ENCODE measurements around the gene DNAJC15. TPM values are rescaled to one million over a fixed set of nuclear protein-coding genes. Genes with fewer than 3 reads are reported as not detected.

Gene DNAJC15
- total and polyA plus RNA-seq, 2 of the 8 experiments (the other 6 are each of a cell fraction or from before 2014, with no cell fraction given): 5.8 to 20.8 TPM

DNA sequence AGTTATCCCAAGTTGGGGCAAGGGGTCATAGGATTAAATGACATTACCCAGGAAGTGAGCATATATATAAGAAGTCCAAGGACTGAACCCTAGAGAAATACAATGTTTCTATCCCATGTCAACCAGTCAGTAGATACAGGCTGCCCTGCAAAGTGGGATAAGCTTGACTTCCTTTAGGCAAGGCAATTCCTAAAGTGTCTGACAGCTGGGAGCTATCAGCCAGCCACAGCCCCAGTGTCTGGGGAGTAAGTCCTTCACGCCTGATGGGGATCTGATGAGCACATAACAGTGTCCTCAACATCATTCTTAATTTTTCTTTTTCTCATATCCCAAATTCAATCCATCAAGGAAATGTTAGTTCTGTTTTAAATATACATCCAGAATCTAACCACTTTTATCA lies 54.1 kb downstream of the DNAJC15 start:
- CTCF ChIA-PET (ENCODE audit: partially characterized antibody): interaction anchor here (1.3 to 1.5 kb wide), 3 partner anchors 8 to 106 kb away, joined by 3 to 6 read pairs (median 5); no protein-coding TSS in a partner anchor
- DNase-seq (ENCODE audit: low read depth in 1 of 2, low spot score in 2 of 2): no peak

More for the DNA sequence above, 54.1 kb downstream of the DNAJC15 start:
- TF ChIP-seq CHD1 (IDR thresholded peaks at IDR 0.05; ENCODE audit: low read depth, low read length) (no peak), JUND (IDR thresholded peaks at IDR 0.05; ENCODE audit: low read length) (no peak), SUZ12 (IDR thresholded peaks at IDR 0.05; ENCODE audit: low read length) (no peak), TBP (IDR thresholded peaks at IDR 0.05; ENCODE audit: low read depth, low read length) (no peak), BCL11A (IDR thresholded peaks at IDR 0.05; ENCODE audit: low read depth in 2 of 2, low read length in 2 of 2) (no peak), TCF12 (IDR thresholded peaks at IDR 0.05; ENCODE audit: low read depth, low read length) (no peak), HDAC2 (IDR thresholded peaks at IDR 0.05; ENCODE audit: borderline replicate concordance in 1 of 2, low read depth in 2 of 2, low read length in 2 of 2) (no peak), POLR2A (IDR thresholded peaks at IDR 0.05; ENCODE audit: control extremely low read depth in 1 of 2, low read depth in 2 of 2, low read length in 2 of 2) (no peak), RFX5 (IDR thresholded peaks at IDR 0.05; ENCODE audit: borderline replicate concordance, low read depth, low read length) (no peak), CHD2 (IDR thresholded peaks at IDR 0.05; ENCODE audit: low read length) (no peak)
- TF ChIP-seq, protein P1, sequence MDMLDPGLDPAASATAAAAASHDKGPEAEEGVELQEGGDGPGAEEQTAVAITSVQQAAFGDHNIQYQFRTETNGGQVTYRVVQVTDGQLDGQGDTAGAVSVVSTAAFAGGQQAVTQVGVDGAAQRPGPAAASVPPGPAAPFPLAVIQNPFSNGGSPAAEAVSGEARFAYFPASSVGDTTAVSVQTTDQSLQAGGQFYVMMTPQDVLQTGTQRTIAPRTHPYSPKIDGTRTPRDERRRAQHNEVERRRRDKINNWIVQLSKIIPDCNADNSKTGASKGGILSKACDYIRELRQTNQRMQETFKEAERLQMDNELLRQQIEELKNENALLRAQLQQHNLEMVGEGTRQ (IDR thresholded peaks at IDR 0.05; ENCODE audit: low read length): no peak
- Histone ChIP-seq H3K4me2 (ENCODE audit: insufficient read depth in 1 of 2, low read depth in 2 of 2, low read length in 2 of 2) (no peak overlapping the region), H2BK15ac (ENCODE audit: low read length) (no peak overlapping the region), H2BK20ac (ENCODE audit: low read length) (no peak overlapping the region; the same call in 1 of the 2 replicates), H3K4ac (replicated peaks; ENCODE audit: insufficient read length, low read depth, low read length) (no peak overlapping the region), H2AK5ac (ENCODE audit: low read depth, low read length) (no peak overlapping the region), H3K14ac (ENCODE audit: insufficient read length) (no peak overlapping the region), H3K56ac (replicated peaks; ENCODE audit: insufficient read length, low read depth, low read length) (no peak overlapping the region), H3K23ac (ENCODE audit: insufficient read length) (no peak overlapping the region), H3K9me3 (ENCODE audit: insufficient read depth in 2 of 2, low read depth in 1 of 2, low read length in 1 of 2) (no peaks in the 10 kb centered on the region), H3K4me1 (replicated peaks in 1 of 4; ENCODE audit: control insufficient read depth in 3 of 4, insufficient read depth in 4 of 4, low read length in 3 of 4) (peaks cover 0 to 7% (median 4%) of the 10 kb centered on the region in 4 experiments; a peak in 4 of 7 replicates), H3K27me3 (replicated peaks in 1 of 4; ENCODE audit: control insufficient read depth in 3 of 4, extremely low read depth in 1 of 4, insufficient read depth in 3 of 4, low read length in 3 of 4) (no peaks in the 10 kb centered on the region), H4K91ac (replicated peaks; ENCODE audit: insufficient read length, low read length) (no peak overlapping the region), H3K9ac (replicated peaks in 1 of 4; ENCODE audit: extremely low read depth in 1 of 4, low read depth in 3 of 4, low read length in 3 of 4) (no peak overlapping the region), H3K79me2 (ENCODE audit: control insufficient read depth in 1 of 2, insufficient read depth in 2 of 2, low read length in 2 of 2) (no peaks in the 10 kb centered on the region), H2BK12ac (ENCODE audit: low read depth, low read length) (peak overlapping the region; percentile 11; the same call in 1 of the 2 replicates), H3K27ac (ENCODE audit: low read depth, low read length) (no peak overlapping the region), H3K4me3 (ENCODE audit: extremely low read depth in 1 of 4, insufficient read depth in 2 of 4, low read depth in 3 of 4, low read length in 4 of 4) (no peak overlapping the region), H2AFZ (ENCODE audit: low read length) (no peak overlapping the region), H4K5ac (ENCODE audit: insufficient read length, low read depth, low read length) (no peak overlapping the region), H2BK5ac (ENCODE audit: low read depth, low read length) (no peak overlapping the region), H3K36me3 (ENCODE audit: control insufficient read depth in 2 of 4, insufficient read depth in 4 of 4, low read length in 3 of 4) (peaks cover 0 to 5% (median 0%) of the 10 kb centered on the region in 4 experiments; a peak in 2 of 8 replicates), H4K8ac (ENCODE audit: extremely low read depth, insufficient read depth, low read length) (no peak overlapping the region), H3K79me1 (ENCODE audit: low read depth, low read length) (no peaks in the 10 kb centered on the region), H2BK120ac (replicated peaks; ENCODE audit: low read depth, low read length) (no peak overlapping the region), H4K20me1 (replicated peaks in 1 of 2; ENCODE audit: control insufficient read depth in 1 of 2, insufficient read depth in 2 of 2, low read length in 2 of 2) (no peaks in the 10 kb centered on the region), H3K18ac (ENCODE audit: extremely low read depth, low read length) (no peak overlapping the region), H3K23me2 (ENCODE audit: low read depth, low read length) (no peaks in the 10 kb centered on the region)
- POLR2A ChIA-PET (ENCODE audit: partially characterized antibody): no interaction called here
- no peak for FAIRE-seq
- 86% methylated on average over 1 of the region's 1 CpG; no CpG with 5 or more reads in 1 of the 2 experiments for WGBS, 2 experiments (ENCODE audit: extremely low coverage in 1 of 2, insufficient coverage in 1 of 2, insufficient read length in 1 of 2, insufficient replicate concordance in 2 of 2, low coverage in 1 of 2, low lambda C conversion rate in 2 of 2, missing lambda C conversion rate in 1 of 2)
